ENCODE data around the gene KRTAP9-9.

DNA sequence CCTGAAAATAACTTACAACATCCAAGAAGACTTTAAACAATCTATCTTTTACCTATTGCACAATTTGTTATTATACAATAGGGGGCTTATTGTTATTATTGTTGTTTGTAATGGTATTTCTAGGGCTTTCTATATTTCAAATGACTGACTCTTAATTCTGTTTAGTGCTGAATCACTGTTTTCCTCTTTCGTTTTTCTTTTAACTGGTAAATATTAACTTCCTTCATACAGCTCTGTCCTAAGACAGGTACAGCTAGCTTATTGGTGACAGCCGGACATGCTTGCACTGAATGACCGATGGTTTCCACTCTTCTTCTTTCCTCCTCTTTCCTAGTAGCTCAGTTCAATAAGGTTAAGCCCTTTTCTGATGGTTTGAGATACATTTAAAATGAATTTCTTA, 31.9 kb downstream of the KRTAP9-9 start:
- TF ChIP-seq, protein P1, sequence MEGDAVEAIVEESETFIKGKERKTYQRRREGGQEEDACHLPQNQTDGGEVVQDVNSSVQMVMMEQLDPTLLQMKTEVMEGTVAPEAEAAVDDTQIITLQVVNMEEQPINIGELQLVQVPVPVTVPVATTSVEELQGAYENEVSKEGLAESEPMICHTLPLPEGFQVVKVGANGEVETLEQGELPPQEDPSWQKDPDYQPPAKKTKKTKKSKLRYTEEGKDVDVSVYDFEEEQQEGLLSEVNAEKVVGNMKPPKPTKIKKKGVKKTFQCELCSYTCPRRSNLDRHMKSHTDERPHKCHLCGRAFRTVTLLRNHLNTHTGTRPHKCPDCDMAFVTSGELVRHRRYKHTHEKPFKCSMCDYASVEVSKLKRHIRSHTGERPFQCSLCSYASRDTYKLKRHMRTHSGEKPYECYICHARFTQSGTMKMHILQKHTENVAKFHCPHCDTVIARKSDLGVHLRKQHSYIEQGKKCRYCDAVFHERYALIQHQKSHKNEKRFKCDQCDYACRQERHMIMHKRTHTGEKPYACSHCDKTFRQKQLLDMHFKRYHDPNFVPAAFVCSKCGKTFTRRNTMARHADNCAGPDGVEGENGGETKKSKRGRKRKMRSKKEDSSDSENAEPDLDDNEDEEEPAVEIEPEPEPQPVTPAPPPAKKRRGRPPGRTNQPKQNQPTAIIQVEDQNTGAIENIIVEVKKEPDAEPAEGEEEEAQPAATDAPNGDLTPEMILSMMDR (IDR thresholded peaks at IDR 0.05; ENCODE audit: low read length): no peak
- TF ChIP-seq EZH2phosphoT487 (IDR thresholded peaks at IDR 0.05; ENCODE audit: low read length) (no peak), EZH2 (optimal IDR thresholded peaks at IDR 0.05; ENCODE audit: low read depth, low read length) (no peak)
